Kidney (tissue), 2 donors: ENCODE results near the gene ACTR1B. TPM values are rescaled to one million over a fixed set of nuclear protein-coding genes. Genes with fewer than 3 reads are reported as not detected.

Experiments
- polyA plus RNA-seq: library from polyadenylated mRNA; stranded (reverse); fragments of 350-450 nt; fragmentation: Illumina TruSeq; extraction: RNeasy Lipid Tissue Mini Kit (QIAGEN cat#74804); gene quantifications from one replicate; pipeline ENCODE4 v1.2.3, GENCODE V29; 2014; ENCODE audit warnings: low read depth, low replicate concordance; ENCODE audit not compliant: insufficient read depth
- total RNA-seq: library from RNA; stranded (reverse); fragmentation: NEBNext Ultra II Directional; extraction: Animal tissue kit (Norgen Biotek cat#: 25700); gene quantifications from one replicate; pipeline ENCODE4 v1.2.1, GENCODE V29; 2021
- donor health status: DM: yes; HTN: yes; CAD: no.

Gene ACTR1B
- total and polyA plus RNA-seq, 2 donors from 2014 or later, result 62.4 to 76.7 TPM

Other genes with a start within 250 kb of the ACTR1B start
- 23.3 TPM for gene ANKRD36B, start 74.2 kb downstream of the ACTR1B start, total RNA-seq
- gene ANKRD36B, start 74.2 kb downstream of the ACTR1B start, polyA plus RNA-seq, result 1.2 TPM
- gene COX5B, start 18.0 kb downstream of the ACTR1B start, total RNA-seq, result 238 TPM
- 1,246 TPM for gene COX5B, start 18.0 kb downstream of the ACTR1B start, polyA plus RNA-seq
- gene C2orf92, start 5.7 kb upstream of the ACTR1B start, total RNA-seq, result 7.3 TPM
- gene C2orf92, start 5.7 kb upstream of the ACTR1B start, polyA plus RNA-seq, result 3.3 TPM
- 15.0 TPM for gene ZAP70, start 49.5 kb upstream of the ACTR1B start, total RNA-seq
- 0.37 TPM for gene ZAP70, start 49.5 kb upstream of the ACTR1B start, polyA plus RNA-seq